HepG2 (cell line): ENCODE measurements around the gene NOC4L.

ENCODE experiments used
- ARID2 ChIP-seq: sonication (generic); formaldehyde crosslinking; IDR thresholded peaks from 2 replicates; pipeline ENCODE4 v1.8.1; 2022; ENCODE audit warnings: mild to moderate bottlenecking, missing genetic modification reagents, borderline replicate concordance
- KDM3A ChIP-seq: IDR thresholded peaks from 2 replicates; pipeline ENCODE4 v1.6.1; 2018; ENCODE audit warnings: low read depth, missing compliant biosample characterization
- SP1 ChIP-seq, 2 experiments: fragments of 450-650 bp in 1 of 2; sonication (generic) in 1 of 2; formaldehyde crosslinking in 1 of 2; IDR thresholded peaks; 2 replicates each; pipeline versions ENCODE4 v1.4.0 to v1.6.1; 2016 to 2020; ENCODE audit warnings: missing genetic modification reagents in 1 of 2
- YY1 ChIP-seq: IDR thresholded peaks from 2 replicates; pipeline ENCODE4 v1.6.1; 2011; ENCODE audit warnings: low read length, low read depth, moderate library complexity, mild to moderate bottlenecking; ENCODE audit not compliant: insufficient read depth, insufficient replicate concordance

DNA sequence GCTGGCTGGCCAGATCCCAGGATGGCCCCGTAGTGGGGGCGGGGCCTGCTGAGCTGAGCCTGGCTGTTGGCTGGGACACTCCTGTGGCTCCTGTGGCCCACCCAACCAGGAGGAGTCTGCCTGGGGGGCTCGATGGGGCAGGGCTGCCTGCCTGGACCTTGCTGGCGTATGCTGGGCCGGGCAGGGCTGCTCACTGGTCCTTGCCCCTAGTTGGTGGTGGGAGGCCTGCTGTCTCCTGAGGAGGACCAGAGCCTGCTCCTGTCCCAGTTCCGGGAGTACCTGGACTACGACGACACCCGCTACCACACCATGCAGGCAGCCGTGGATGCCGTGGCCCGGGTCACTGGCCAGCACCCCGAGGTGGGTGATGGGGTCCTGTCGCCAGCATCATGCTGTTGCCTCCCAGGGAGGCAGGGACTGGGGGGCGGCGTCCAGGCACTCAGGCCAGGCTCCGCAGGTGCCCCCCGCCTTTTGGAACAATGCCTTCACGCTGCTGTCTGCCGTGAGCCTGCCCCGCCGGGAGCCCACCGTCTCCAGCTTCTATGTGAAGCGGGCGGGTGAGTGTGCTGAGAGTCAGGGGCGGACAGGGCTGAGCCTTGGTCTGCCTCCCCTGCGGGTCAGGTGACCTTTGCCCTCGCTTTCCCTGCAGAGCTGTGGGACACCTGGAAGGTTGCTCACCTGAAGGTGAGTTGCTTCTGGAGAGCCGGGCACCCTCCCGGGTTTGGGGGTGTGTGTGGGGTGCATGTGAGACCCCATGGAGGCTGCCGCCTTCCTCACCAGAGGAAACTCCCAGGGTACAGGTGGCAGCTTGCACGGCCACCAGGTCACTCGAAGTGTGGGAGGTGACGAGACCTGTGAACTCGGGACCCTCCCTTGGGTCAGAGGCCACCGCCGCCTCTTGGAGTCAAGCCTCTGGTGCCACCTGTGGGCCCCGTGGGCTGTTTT, 3.4 kb downstream of the NOC4L start:
- TF ChIP-seq SP1 (IDR thresholded peaks at IDR 0.05) (no peak), SP1 (CRISPR knock-in tag; IDR thresholded peaks at IDR 0.05) (no peak), YY1 (no peak), ARID2 (CRISPR knock-in tag) (no peak), KDM3A (CRISPR knock-in tag) (no peak)
